AG04450 (cell line): ENCODE measurements around the gene EHMT1. TPM values are rescaled to one million over a fixed set of nuclear protein-coding genes. Genes with fewer than 3 reads are reported as not detected.
A peak's percentile ranks its signal among the peaks of the same experiment; 100 is the strongest.

Source experiments
- CTCF ChIA-PET: fragments of 300-600, 350-600 bp; formaldehyde crosslinking; extraction: SDS; loops from one replicate; lab custom pipeline; 2022; ENCODE audit warnings: antibody characterized with exemption, inconsistent platforms; lab: Charles Lee
- POLR2A ChIA-PET: fragments of 350-600 bp; formaldehyde crosslinking; extraction: SDS; loops from one replicate; lab custom pipeline; 2021; ENCODE audit warnings: antibody characterized with exemption, inconsistent platforms; lab: Yijun Ruan, JAX
- DNase-seq: peaks from one replicate; pipeline ENCODE4 v3.0.0-alpha.2; 2011; ENCODE audit warnings: low read depth, low spot score
- H3K27ac ChIP-seq: one replicate; pipeline ENCODE4 v1.5.1; 2012; ENCODE audit warnings: low read depth, low read length, control low read depth
- H3K27me3 ChIP-seq: one replicate; pipeline ENCODE4 v1.6.0; 2012; ENCODE audit warnings: low read length; ENCODE audit not compliant: control insufficient read depth, insufficient read depth
- H3K4me3 ChIP-seq: 2 replicates; pipeline ENCODE4 v1.5.1; 2011; ENCODE audit warnings: mild to moderate bottlenecking, low read depth, low read length, control low read depth
- H3K9me3 ChIP-seq: 2 replicates; pipeline ENCODE4 v1.5.1; 2012; ENCODE audit warnings: low read length; ENCODE audit not compliant: control insufficient read depth, insufficient read depth
- polyA plus RNA-seq: library from polyadenylated mRNA; depleted of rRNA; stranded (reverse); fragments of >200 nt; gene quantifications from 2 replicates; pipeline ENCODE4 v1.2.3, GENCODE V29; 2011
- TF ChIP-seq, protein P1 (sequence below): IDR thresholded peaks from 2 replicates; pipeline ENCODE4 v1.5.1; 2011; ENCODE audit warnings: low read depth, low read length, control low read depth, inconsistent platforms

The EHMT1 gene
- polyA plus RNA-seq, 1 experiment: 26.1 TPM

DNA sequence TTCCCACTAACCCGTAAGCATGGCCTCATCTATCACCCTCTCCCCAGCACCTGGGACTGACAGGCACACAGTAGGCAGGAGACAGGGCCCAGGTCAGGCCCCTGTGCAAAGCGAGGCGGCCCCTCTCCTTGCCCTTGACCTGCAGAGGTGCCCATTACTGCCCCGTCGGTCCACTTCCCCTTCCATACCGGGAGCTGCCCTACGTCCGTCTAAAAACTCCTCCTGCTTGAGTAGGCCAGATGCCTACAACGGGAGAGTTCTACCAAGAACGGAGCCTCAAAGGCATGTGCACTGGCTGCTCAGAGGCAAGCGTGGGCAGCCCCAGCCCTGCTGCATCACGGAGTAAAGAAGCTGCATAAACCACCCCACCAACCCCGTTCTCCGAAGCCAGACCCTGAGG, 35.5 kb upstream of the EHMT1 start:
- Histone ChIP-seq H3K27ac (no peak overlapping the region), H3K9me3 (no peaks in the 10 kb centered on the region), H3K4me3 (no peak overlapping the region), H3K27me3 (no peaks in the 10 kb centered on the region)
- CTCF ChIA-PET: no interaction called here
- TF ChIP-seq, protein P1, sequence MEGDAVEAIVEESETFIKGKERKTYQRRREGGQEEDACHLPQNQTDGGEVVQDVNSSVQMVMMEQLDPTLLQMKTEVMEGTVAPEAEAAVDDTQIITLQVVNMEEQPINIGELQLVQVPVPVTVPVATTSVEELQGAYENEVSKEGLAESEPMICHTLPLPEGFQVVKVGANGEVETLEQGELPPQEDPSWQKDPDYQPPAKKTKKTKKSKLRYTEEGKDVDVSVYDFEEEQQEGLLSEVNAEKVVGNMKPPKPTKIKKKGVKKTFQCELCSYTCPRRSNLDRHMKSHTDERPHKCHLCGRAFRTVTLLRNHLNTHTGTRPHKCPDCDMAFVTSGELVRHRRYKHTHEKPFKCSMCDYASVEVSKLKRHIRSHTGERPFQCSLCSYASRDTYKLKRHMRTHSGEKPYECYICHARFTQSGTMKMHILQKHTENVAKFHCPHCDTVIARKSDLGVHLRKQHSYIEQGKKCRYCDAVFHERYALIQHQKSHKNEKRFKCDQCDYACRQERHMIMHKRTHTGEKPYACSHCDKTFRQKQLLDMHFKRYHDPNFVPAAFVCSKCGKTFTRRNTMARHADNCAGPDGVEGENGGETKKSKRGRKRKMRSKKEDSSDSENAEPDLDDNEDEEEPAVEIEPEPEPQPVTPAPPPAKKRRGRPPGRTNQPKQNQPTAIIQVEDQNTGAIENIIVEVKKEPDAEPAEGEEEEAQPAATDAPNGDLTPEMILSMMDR: no peak
- POLR2A ChIA-PET: no interaction called here
- no peak for DNase-seq

DNA sequence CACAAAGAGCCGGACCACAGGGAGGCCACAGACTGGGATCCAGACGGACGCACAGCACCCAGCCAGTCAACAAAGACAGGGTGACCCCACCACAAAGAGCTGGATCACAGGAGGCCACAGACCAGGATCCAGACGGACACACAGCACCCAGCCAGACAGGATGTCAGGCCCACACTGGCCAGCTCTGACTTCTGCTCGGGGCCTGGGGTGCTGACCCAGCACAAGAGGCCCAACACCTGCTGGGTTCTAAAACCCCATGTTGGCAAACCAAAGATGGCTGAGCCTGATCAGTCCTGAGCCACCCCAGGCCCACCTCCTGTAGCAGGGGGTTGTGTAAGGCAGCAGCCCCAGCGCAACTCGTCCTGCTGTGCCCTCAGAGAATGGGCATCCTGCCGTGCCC, 34.8 kb upstream of the EHMT1 start:
- ChIA-PET POLR2A (no interaction called here), CTCF (no interaction called here)
- Histone ChIP-seq H3K9me3 (no peaks in the 10 kb centered on the region), H3K4me3 (no peak overlapping the region), H3K27me3 (no peaks in the 10 kb centered on the region), H3K27ac (no peak overlapping the region)
- TF ChIP-seq, protein P1: no peak
- no peak for DNase-seq

DNA sequence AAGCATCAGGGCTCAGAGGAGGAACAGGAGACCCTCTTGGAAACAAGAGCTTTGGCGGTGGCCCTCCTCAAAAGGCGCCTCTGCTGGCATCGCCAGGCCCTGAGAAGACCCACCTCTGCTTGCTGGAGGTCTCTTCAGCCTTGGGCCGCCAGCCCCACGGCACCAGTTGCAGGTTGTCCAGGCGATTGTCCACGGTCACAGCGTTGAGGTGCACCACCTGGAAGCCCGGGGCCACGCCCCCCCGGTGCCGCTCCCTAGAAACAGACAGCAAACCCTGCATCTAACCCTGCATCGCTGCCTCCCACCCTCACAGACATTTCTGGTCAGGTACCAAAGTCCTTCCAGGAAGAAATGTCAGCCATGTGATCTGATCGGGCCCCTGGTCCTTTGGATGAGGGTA, 32.0 kb upstream of the EHMT1 start:
- DNase-seq: no peak
- ChIA-PET CTCF (interaction anchor here (3.1 kb wide), 1 partner anchor 8 kb away, joined by 37 read pairs; the partner anchor contains the start of gene DPH7), POLR2A (no interaction called here)
- Histone ChIP-seq H3K27me3 (no peaks in the 10 kb centered on the region), H3K27ac (no peak overlapping the region), H3K4me3 (no peak overlapping the region), H3K9me3 (no peaks in the 10 kb centered on the region)
- TF ChIP-seq, protein P1: no peak

DNA sequence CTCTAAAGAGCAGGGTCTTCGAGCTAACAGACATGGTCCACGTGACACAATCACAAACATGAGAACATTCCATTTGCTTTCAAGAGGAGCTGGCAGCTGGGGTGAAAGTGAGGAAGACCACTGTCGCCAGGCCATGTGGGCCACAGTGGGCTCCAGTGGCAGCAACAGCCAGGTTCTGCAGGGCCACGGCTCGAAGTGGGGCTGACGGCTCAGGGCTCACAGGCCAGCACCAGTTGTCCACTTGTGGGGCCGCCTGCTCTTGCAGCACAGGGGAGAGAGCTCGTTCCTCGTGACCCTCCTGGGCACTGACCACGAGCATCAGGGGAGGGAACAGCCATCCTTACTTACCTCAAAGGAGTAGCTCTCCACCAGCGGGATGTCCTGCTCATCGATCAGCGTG, 30.5 kb upstream of the EHMT1 start:
- TF ChIP-seq, protein P1: no peak
- ChIA-PET CTCF (interaction anchor here (3.1 kb wide), 1 partner anchor 9 kb away, joined by 37 read pairs; the partner anchor contains the start of gene DPH7), POLR2A (no interaction called here)
- DNase-seq: no peak
- no peaks in the 10 kb centered on the region for H3K9me3 ChIP-seq
- no peaks in the 10 kb centered on the region for H3K27me3 ChIP-seq
- no peak overlapping the region for H3K27ac ChIP-seq
- H3K4me3 ChIP-seq: no peak overlapping the region; the same call in 1 of the 2 replicates

DNA sequence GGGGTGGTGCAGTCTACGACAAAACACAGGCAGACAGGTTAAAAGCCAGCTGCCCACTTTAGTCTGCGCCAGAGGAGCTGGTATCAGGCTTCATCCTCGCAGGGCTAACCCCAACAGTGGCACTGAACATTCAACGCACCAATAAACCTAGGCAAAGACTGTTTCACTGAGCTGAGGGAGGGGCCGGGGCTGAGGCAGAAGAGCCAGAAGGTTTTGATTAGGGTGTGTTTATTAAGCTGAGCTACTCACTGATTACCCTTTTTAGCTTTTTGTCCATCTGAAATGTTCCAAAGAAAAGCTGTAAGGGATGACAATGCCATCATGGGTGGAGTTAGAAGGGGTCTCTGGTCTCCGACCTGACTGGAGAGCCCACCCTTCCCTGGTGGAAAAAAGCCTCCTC, 29.9 kb upstream of the EHMT1 start:
- Histone ChIP-seq H3K4me3 (peak overlapping the region; percentile 71), H3K27ac (no peak overlapping the region), H3K27me3 (no peaks in the 10 kb centered on the region), H3K9me3 (no peaks in the 10 kb centered on the region)
- no peak for DNase-seq
- POLR2A ChIA-PET: no interaction called here
- CTCF ChIA-PET: interaction anchor here (1.4 to 3.1 kb wide), 2 partner anchors 10 to 166 kb away, joined by 3 to 37 read pairs; partner anchors contain the start of genes DPH7 and EXD3
- TF ChIP-seq, protein P1: no peak
